Ascending aorta (tissue), 2 donors: Measurements from ENCODE around the gene SAP30BP. TPM values are rescaled to one million over a fixed set of nuclear protein-coding genes. Genes with fewer than 3 reads are reported as not detected.
"Not testable (repeated sequence)": the region's sequence is repeated elsewhere in the genome, so short reads cannot be mapped to it uniquely, and the experiment has no call there.

Experiments
- DNase-seq, 2 donors: peaks; one replicate each; pipeline ENCODE4 v3.0.0-alpha.2; 2019; ENCODE audit warnings: low spot score in 2 of 2
- H3K27ac ChIP-seq, 2 donors: fragments of 200-600 bp; sonication (generic); one replicate each; pipeline ENCODE4 v1.5.1; 2016 to 2017; ENCODE audit warnings: mild to moderate bottlenecking in 1 of 2
- H3K27me3 ChIP-seq: fragments of 200-600 bp; sonication (generic); one replicate; pipeline ENCODE4 v1.5.1; 2017
- H3K36me3 ChIP-seq, 2 donors: fragments of 200-600 bp; sonication (generic); one replicate each; pipeline ENCODE4 v1.5.1; 2016
- H3K4me1 ChIP-seq, 2 donors: fragments of 200-600 bp; sonication (generic); one replicate each; pipeline ENCODE4 v1.5.1; 2016 to 2017; ENCODE audit warnings: mild to moderate bottlenecking in 1 of 2
- H3K4me3 ChIP-seq, 2 donors: fragments of 200-600 bp; sonication (generic); one replicate each; pipeline ENCODE4 v1.5.1; 2016 to 2017; ENCODE audit warnings: mild to moderate bottlenecking in 1 of 2
- H3K9me3 ChIP-seq, 2 donors: fragments of 200-600 bp; sonication (generic); one replicate each; pipeline ENCODE4 v1.5.1; 2016
- intact Hi-C: fragments of 100-400 bp; cut with DNase I; formaldehyde crosslinking; loops from one replicate; pipeline ENCODE4 v1.15.1; 2023
- total RNA-seq: library from RNA; depleted of rRNA; stranded (reverse); fragments of >200 nt; gene quantifications from one replicate; pipeline ENCODE4 v1.1.0, GENCODE V29; 2016
- TF ChIP-seq, protein P1 (sequence below), 3 experiments: fragments of 200-600 bp in 2 of 3; fragments of 450-650 bp in 1 of 3; sonication (generic) in 2 of 3; IDR thresholded peaks; one replicate each; pipeline ENCODE4 v1.5.1; 2016 to 2019; ENCODE audit warnings: antibody characterized with exemption in 3 of 3, mild to moderate bottlenecking in 1 of 3, moderate library complexity in 1 of 3

SAP30BP gene
- total RNA-seq, 1 donor from 2014 or later = 70.9 TPM

DNA sequence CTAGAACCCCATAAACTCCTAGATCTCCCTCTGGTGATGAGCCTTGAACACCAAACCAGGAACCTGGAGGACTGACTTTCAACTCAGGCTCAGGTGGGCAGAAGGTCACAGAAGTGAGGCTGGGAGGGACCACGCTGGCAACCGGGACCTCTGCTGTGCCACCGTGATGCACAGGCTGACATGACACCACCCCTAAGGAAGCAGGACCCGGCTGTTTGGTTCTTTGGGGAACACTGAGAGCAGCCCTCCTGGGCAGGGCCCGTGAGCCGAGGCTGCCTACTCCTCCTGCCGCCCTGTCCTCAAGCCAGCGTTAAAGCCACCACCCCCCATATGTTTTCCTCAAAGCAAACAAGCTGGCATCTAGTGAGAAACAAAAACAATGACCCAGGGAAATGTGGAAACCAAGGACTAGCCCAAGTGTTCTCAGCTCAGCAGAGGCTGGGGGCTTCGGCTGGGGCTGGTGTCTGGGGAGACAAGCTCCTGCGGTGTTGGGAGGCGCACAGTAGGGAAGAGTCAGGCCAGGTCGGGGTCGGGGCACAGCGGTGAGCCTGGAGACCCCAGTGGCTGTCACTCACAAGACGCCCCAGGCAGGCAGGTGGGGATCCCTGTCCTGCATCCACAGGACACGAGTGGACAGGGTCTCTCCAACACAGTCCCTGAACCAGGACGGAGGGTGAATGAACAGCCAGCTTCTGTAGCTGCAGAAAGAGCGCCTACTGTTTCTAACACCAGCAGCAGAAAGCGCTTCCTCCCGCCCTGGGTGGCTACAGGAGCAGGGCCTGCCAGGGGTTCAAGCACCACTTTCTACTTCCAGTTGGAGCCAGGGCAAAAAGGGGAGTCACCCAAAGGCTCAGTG, 32.2 kb upstream of the SAP30BP start:
- H3K36me3 ChIP-seq = peaks cover under 1 to 8% of the 10 kb centered on the region in 2 donors
- intact Hi-C loops = no loop called here
- TF ChIP-seq, protein P1, sequence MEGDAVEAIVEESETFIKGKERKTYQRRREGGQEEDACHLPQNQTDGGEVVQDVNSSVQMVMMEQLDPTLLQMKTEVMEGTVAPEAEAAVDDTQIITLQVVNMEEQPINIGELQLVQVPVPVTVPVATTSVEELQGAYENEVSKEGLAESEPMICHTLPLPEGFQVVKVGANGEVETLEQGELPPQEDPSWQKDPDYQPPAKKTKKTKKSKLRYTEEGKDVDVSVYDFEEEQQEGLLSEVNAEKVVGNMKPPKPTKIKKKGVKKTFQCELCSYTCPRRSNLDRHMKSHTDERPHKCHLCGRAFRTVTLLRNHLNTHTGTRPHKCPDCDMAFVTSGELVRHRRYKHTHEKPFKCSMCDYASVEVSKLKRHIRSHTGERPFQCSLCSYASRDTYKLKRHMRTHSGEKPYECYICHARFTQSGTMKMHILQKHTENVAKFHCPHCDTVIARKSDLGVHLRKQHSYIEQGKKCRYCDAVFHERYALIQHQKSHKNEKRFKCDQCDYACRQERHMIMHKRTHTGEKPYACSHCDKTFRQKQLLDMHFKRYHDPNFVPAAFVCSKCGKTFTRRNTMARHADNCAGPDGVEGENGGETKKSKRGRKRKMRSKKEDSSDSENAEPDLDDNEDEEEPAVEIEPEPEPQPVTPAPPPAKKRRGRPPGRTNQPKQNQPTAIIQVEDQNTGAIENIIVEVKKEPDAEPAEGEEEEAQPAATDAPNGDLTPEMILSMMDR (IDR thresholded peaks at IDR 0.05) = no peak
- no peaks in the 10 kb centered on the region for H3K27me3 ChIP-seq
- no peak overlapping the region for H3K27ac ChIP-seq
- H3K4me3 ChIP-seq = no peak overlapping the region
- H3K4me1 ChIP-seq = peaks cover 11 to 19% of the 10 kb centered on the region in 2 donors
- no peak for DNase-seq
- H3K9me3 ChIP-seq = no peaks in the 10 kb centered on the region

DNA sequence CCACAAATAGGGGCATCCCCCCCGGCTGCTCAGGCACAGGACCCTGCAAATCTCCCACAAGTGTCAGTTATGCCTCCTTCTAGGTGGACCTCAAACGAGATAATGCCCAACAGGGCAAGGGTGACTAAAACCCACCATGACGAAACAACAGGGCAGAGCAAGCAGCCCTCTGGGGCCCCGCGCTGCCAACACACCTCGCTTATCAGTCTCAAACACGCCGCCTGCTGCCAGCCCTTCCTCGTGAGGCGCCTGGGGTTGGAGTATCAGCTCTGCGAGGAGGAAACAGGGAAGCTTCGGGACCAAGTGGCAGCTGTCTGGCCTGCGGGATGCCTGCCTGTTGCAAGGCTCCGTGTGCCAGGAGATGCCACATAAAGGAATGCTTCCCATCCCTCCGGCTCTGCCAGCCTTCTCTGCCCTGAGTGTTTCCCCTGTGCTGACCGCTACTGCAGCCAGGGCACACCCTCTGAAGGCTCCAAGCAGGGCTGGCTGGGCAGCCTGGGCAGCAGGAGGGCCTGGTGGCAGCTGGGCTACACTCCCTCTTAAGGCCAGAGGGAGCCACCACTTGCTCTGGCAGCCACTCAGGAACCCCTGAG, 31.4 kb upstream of the SAP30BP start:
- Histone ChIP-seq H3K4me3 (no peak overlapping the region), H3K27ac (no peak overlapping the region), H3K9me3 (no peaks in the 10 kb centered on the region), H3K27me3 (no peaks in the 10 kb centered on the region), H3K36me3 (peaks cover 3 to 4% of the 10 kb centered on the region in 2 donors), H3K4me1 (peaks cover 11 to 19% of the 10 kb centered on the region in 2 donors)
- intact Hi-C loops = no loop called here
- TF ChIP-seq, protein P1 (IDR thresholded peaks at IDR 0.05) = no peak
- DNase-seq = no peak

DNA sequence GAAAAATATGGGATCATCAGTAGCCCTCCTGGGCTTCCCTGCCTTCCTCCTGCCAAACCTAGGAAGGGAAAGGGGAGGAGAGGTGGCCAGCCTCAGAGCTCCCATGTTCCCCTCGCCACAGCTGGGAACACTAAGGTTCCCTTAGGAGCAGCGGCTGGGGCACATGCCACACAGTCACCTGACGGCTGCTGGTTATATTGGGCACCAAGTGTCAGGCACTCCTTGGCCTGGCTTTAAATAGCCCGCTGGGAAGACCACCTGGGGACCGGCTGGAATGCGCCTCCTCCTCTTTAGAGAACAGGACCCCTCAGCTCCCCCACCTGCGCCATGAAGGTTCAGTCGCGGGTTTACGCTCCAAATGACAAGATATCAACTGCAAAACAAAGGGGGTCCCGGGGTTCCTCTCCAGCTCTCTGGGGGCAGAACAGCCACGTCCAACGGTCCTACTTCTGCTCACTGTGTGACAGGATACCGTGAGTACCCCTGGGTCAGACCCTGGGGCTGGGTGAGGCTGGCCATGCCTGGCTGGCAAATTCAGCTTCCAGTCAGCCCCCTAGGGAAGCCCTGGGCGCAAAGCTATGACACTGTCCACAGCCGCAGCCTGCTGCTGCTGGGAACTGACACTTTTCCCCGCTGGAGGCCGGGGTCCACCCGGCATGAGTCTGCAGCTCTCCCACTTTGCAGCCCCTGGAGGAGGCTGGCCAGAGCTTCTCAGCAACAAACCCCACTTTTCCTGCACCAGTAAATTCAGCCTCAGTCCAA, 30.6 kb upstream of the SAP30BP start:
- Histone ChIP-seq H3K4me1 (peaks cover 11 to 19% of the 10 kb centered on the region in 2 donors), H3K4me3 (no peak overlapping the region), H3K27me3 (no peaks in the 10 kb centered on the region), H3K27ac (no peak overlapping the region), H3K9me3 (no peaks in the 10 kb centered on the region), H3K36me3 (peaks cover 2 to 3% of the 10 kb centered on the region in 2 donors)
- TF ChIP-seq, protein P1 (IDR thresholded peaks at IDR 0.05) = no peak
- intact Hi-C loops = no loop called here
- no peak for DNase-seq

DNA sequence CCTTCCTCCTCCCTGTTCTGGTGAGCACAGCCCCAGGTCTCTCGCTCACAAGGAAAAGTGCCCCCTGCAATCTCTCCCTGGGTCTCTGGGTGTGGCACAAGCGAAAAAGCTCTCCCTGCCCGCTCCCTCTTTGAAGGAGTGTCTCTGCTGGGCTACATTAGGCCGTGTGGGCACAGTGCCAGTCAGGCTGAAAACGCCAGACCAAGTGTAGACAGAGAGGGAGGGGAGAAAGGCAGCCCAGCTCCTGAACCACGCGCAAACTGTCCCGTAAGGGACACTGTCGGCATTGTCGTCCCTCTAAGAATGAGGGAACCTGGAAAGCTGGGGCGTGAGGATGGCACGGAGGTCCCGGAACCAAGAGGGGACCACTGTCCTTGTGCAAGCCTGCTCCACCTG, 30.0 kb upstream of the SAP30BP start:
- Histone ChIP-seq H3K9me3 (no peaks in the 10 kb centered on the region), H3K27me3 (no peaks in the 10 kb centered on the region), H3K36me3 (peaks cover 2 to 3% of the 10 kb centered on the region in 2 donors), H3K4me1 (peaks cover 11 to 19% of the 10 kb centered on the region in 2 donors), H3K4me3 (no peak overlapping the region), H3K27ac (no peak overlapping the region)
- TF ChIP-seq, protein P1 (IDR thresholded peaks at IDR 0.05) = no peak
- DNase-seq = no peak
- intact Hi-C loops = no loop called here

DNA sequence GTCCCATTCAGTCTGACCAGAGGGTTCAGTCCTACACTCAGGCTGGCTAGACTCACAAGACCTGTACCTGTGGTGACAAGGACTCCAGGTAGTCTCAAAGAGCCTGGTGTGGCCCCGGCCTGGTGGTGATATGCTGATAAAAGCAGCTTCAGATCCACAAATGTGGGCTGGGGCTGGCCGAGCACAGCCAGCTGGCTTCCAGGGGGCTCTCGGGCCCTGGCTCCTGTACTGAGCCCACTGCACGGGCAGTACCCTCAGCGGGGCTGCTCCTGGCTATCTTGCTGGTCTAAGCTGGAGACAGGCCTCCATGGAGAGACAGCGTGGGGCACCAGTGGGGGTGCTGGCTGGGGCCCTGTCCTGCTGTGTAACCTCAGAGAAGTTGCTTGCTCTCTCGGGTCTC, 29.6 kb upstream of the SAP30BP start:
- Histone ChIP-seq H3K27me3 (no peaks in the 10 kb centered on the region), H3K9me3 (no peaks in the 10 kb centered on the region), H3K4me1 (peaks cover 11 to 19% of the 10 kb centered on the region in 2 donors), H3K36me3 (peaks cover 2 to 3% of the 10 kb centered on the region in 2 donors), H3K27ac (no peak overlapping the region), H3K4me3 (no peak overlapping the region)
- intact Hi-C loops = no loop called here
- TF ChIP-seq, protein P1 (IDR thresholded peaks at IDR 0.05) = no peak
- DNase-seq = no peak

DNA sequence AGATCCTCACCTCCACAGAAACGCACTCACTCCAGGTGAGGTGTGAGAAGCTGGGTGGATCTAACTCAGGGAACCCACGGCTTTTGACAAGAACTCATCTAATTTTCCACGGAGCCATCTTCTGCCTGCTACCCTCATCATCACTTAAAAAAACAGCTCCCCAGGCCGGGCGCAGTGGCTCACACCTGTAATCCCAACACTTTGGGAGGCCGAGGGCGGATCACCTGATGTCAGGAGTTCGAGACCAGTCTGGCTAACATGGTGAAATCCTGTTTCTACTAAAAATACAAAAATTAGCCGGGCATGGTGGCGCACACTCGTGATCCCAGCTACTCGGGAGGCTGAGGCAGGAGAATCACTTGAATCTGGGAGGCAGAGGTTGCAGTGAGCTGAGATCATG, 29.1 kb upstream of the SAP30BP start:
- H3K4me1 ChIP-seq = peaks cover 11 to 15% of the 10 kb centered on the region in 2 donors
- DNase-seq, H3K36me3 ChIP-seq, H3K4me3 ChIP-seq, H3K9me3 ChIP-seq, H3K27ac ChIP-seq, H3K27me3 ChIP-seq, intact Hi-C loops: not testable (repeated sequence)
